K562 (cell line): ENCODE data around the gene GRIA1. TPM values are rescaled to one million over a fixed set of nuclear protein-coding genes. Genes with fewer than 3 reads are reported as not detected.

Experiments used
- ATAC-seq: fragments of 200-7000 bp; cut with Tn5 transposase; 3 replicates; pipeline ENCODE4 v1.9.1; 2020; ENCODE audit warnings: moderate library complexity
- BruUV-seq: library from RNA; stranded (reverse); fragments of 400-500 nt; replicated peaks from 2 replicates; lab custom pipeline; 2021; lab: Mats Ljungman, UMichigan
- CTCF ChIA-PET: fragments of 300-600 bp; formaldehyde crosslinking; extraction: SDS; loops from one replicate; lab custom pipeline; 2021; ENCODE audit warnings: low intra/inter-chr PET ratio; lab: Yijun Ruan, JAX
- POLR2A ChIA-PET: fragments of 300-600, 350-650 bp; sonication (Branson Sonifier 250); formaldehyde crosslinking; extraction: SDS; loops from one replicate; lab custom pipeline; 2021; ENCODE audit warnings: antibody characterized with exemption, inconsistent platforms; lab: Yijun Ruan, JAX
- DNase-seq, 4 experiments: peaks; one replicate each; pipeline versions ENCODE4 v3.0.0 to v3.0.0-alpha.2; 2011 to 2018; ENCODE audit warnings: low spot score in 3 of 4, mixed read lengths in 3 of 4; ENCODE audit errors: extremely low read depth in 1 of 4
- FAIRE-seq: peaks from 2 replicates; lab custom pipeline; 2011; peaks lifted over from hg19 to GRCh38; lab: Jason Lieb, UNC
- H2AFZ ChIP-seq: 2 replicates; pipeline ENCODE4 v1.6.0; 2011; ENCODE audit warnings: low read depth, low read length, control low read depth, inconsistent platforms
- H3K27ac ChIP-seq: fragments of 200-600 bp; 3 replicates; pipeline ENCODE4 v1.8.0; 2011; ENCODE audit warnings: low read depth, mild to moderate bottlenecking, control low read depth, inconsistent platforms, low read length, moderate library complexity, mixed read lengths; ENCODE audit errors: extremely low read depth
- H3K27me3 ChIP-seq, 2 experiments: fragments of 300-600 bp in 1 of 2; 2 replicates in 1 of 2; 3 replicates in 1 of 2; pipeline versions ENCODE4 v1.6.0 to v1.8.0; 2011; ENCODE audit warnings: inconsistent platforms in 2 of 2, low read length in 2 of 2, mild to moderate bottlenecking in 1 of 2, mixed read lengths in 1 of 2, moderate library complexity in 1 of 2; ENCODE audit not compliant: control insufficient read depth in 2 of 2, insufficient read depth in 2 of 2
- H3K36me3 ChIP-seq: fragments of 300-600 bp; 3 replicates; pipeline ENCODE4 v1.8.0; 2011; ENCODE audit warnings: mild to moderate bottlenecking, low read length, inconsistent platforms; ENCODE audit not compliant: control insufficient read depth, insufficient read depth
- H3K4me1 ChIP-seq, 2 experiments: fragments of 200-600 bp in 1 of 2; replicated peaks in 1 of 2; 2 replicates in 1 of 2; 3 replicates in 1 of 2; pipeline versions ENCODE4 v1.5.1 to v1.8.0; 2011; ENCODE audit warnings: inconsistent platforms in 2 of 2, low read length in 2 of 2, mild to moderate bottlenecking in 1 of 2, mixed read lengths in 1 of 2, moderate library complexity in 1 of 2; ENCODE audit not compliant: control insufficient read depth in 2 of 2, insufficient read depth in 2 of 2
- H3K4me2 ChIP-seq: 2 replicates; pipeline ENCODE4 v1.6.1; 2011; ENCODE audit warnings: low read length, control low read depth, inconsistent platforms, mixed read lengths; ENCODE audit not compliant: insufficient read depth
- H3K4me3 ChIP-seq: fragments of 200-600 bp; sonication (generic), shearing (Covaris generic); 2 replicates; pipeline ENCODE4 v1.5.1; 2016; ENCODE audit warnings: control low read depth, inconsistent platforms
- H3K79me2 ChIP-seq: fragments of 200-600 bp; 3 replicates; pipeline ENCODE4 v1.8.0; 2011; ENCODE audit warnings: low read length, inconsistent platforms; ENCODE audit not compliant: control insufficient read depth, insufficient read depth
- H3K9ac ChIP-seq, 2 experiments: 2 replicates each; pipeline versions ENCODE4 v1.6.0 to v1.6.1; 2011; ENCODE audit warnings: low read depth in 2 of 2, low read length in 2 of 2, control low read depth in 1 of 2, inconsistent platforms in 1 of 2, mild to moderate bottlenecking in 1 of 2, mixed read lengths in 1 of 2; ENCODE audit not compliant: insufficient read depth in 1 of 2
- H3K9me1 ChIP-seq: one replicate; pipeline ENCODE4 v1.6.0; 2011; ENCODE audit warnings: inconsistent platforms, mild to moderate bottlenecking, low read length, moderate library complexity; ENCODE audit not compliant: control insufficient read depth, insufficient read depth
- H3K9me3 ChIP-seq: replicated peaks from 2 replicates; pipeline ENCODE4 v1.5.1; 2011; ENCODE audit warnings: low read depth, low read length, inconsistent platforms; ENCODE audit not compliant: control insufficient read depth, insufficient read depth
- H4K20me1 ChIP-seq: replicated peaks from 2 replicates; pipeline ENCODE4 v1.6.1; 2011; ENCODE audit warnings: low read length, inconsistent platforms, mixed read lengths; ENCODE audit not compliant: control insufficient read depth, insufficient read depth
- BHLHE40 ChIP-seq: IDR thresholded peaks from 2 replicates; pipeline ENCODE4 v1.6.1; 2011; ENCODE audit warnings: low read length, improper control_type of control experiment
- CBX5 ChIP-seq: IDR thresholded peaks from 2 replicates; pipeline ENCODE4 v1.6.1; 2014; ENCODE audit warnings: low read depth, borderline replicate concordance
- ILK ChIP-seq: fragments of 450-650 bp; IDR thresholded peaks from 2 replicates; pipeline ENCODE4 v1.6.1; 2016; ENCODE audit warnings: missing genetic modification characterization, low read depth, mild to moderate bottlenecking, missing compliant biosample characterization, moderate library complexity, borderline replicate concordance
- NCOA4 ChIP-seq: fragments of 450-650 bp; IDR thresholded peaks from 2 replicates; pipeline ENCODE4 v1.6.1; 2018; ENCODE audit warnings: mild to moderate bottlenecking; ENCODE audit not compliant: partially characterized antibody
- RCOR1 ChIP-seq, 2 experiments: IDR thresholded peaks; 2 replicates each; pipeline ENCODE4 v1.6.1; 2012; ENCODE audit warnings: low read depth in 2 of 2, low read length in 2 of 2, borderline replicate concordance in 1 of 2, improper control_type of control experiment in 1 of 2
- ZBTB7A ChIP-seq: IDR thresholded peaks from 2 replicates; pipeline ENCODE4 v1.6.1; 2011; ENCODE audit warnings: low read depth, mild to moderate bottlenecking, low read length, moderate library complexity, borderline replicate concordance; ENCODE audit not compliant: control insufficient read depth
- ZNF217 ChIP-seq: sonication (generic); formaldehyde crosslinking; IDR thresholded peaks from 2 replicates; pipeline ENCODE4 v1.8.0; 2022; ENCODE audit warnings: mild to moderate bottlenecking, missing genetic modification reagents
- ZNF311 ChIP-seq: fragments of 250-450 bp; sonication (Bioruptor Pico); IDR thresholded peaks from 2 replicates; pipeline ENCODE4 v1.4.0; 2020; ENCODE audit warnings: mild to moderate bottlenecking, moderate library complexity
- in situ Hi-C: fragments of 300-500 bp; cut with MboI; formaldehyde crosslinking; loops from 4 replicates; pipeline ENCODE4 v1.15.0; 2018; ENCODE audit warnings: inconsistent platforms, mixed read lengths
- intact Hi-C: fragments of 100-400 bp; cut with micrococcal nuclease; formaldehyde crosslinking; loops from 2 replicates; pipeline ENCODE4 v1.14.2; 2022
- polyA plus RNA-seq, 8 experiments: library from polyadenylated mRNA; depleted of rRNA in 4 of 8; stranded (reverse) in 5 of 8; unstranded in 3 of 8; fragments of >200 nt; fragmentation: Nextera tagmentation in 2 of 8; fragmentation: Illumina TruSeq in 1 of 8; extraction: Ambion mirVana in 2 of 8; extraction: Trizol in 1 of 8; gene quantifications; 2 replicates each; pipeline versions ENCODE4 v1.2.1 to v1.2.3, GENCODE V29; 2011 to 2014; ENCODE audit warnings: inconsistent platforms in 1 of 8, missing spikeins in 1 of 8
- total RNA-seq, 7 experiments: library from RNA; depleted of rRNA in 6 of 7; stranded (reverse); fragments of >200 nt in 6 of 7; fragmentation: Illumina TruSeq in 2 of 7; extraction: Trizol in 2 of 7; gene quantifications; 2 replicates each; pipeline versions ENCODE4 v1.2.1 to v1.2.3, GENCODE V29; 2011 to 2021; ENCODE audit warnings: low replicate concordance in 1 of 7
- TF ChIP-seq, protein P1 (sequence below): fragments of 250-450 bp; sonication (Bioruptor Pico); IDR thresholded peaks from 2 replicates; pipeline ENCODE4 v1.8.0; 2021; ENCODE audit warnings: moderate library complexity, mild to moderate bottlenecking, inconsistent platforms

GRIA1 gene
- total and polyA plus RNA-seq, 9 of the 15 experiments (the other 6 are each of a cell fraction or from before 2014, with no cell fraction given) = not detected

GRCh38 chr5:153456993-153457392, 33.5 kb upstream of the GRIA1 start (continued):
- TF ChIP-seq ZNF311 (CRISPR knock-in tag) (no peak), ZBTB7A (no peak)

DNA sequence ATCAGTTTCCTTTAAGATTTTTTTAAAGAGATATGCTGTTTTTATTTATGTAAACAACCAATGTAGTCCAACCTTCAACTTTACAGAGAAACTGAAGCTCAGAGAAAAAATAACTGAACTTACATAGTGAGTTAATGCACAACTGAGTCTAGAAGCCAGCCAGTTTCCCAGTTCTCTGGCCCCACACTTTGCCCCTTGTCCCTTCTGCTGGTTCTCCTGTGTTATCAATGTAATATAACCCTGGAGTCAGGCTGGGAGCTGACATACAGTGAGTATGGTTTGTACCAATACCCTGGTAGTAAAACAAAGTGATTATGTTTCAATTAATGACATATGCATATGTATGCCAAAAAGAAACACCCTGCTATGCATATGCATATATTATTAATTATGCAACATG, 32.2 kb upstream of the GRIA1 start:
- POLR2A ChIA-PET = no interaction called here
- intact Hi-C loops (no loop called here), in situ Hi-C loops (no loop called here)
- CTCF ChIA-PET = no interaction called here
- Histone ChIP-seq H3K36me3 (no peaks in the 10 kb centered on the region), H3K79me2 (no peaks in the 10 kb centered on the region), H3K9ac (no peak overlapping the region), H3K4me2 (no peak overlapping the region), H3K4me1 (no peaks in the 10 kb centered on the region), H2AFZ (no peak overlapping the region), H3K27me3 (no peaks in the 10 kb centered on the region), H3K9me3 (no peaks in the 10 kb centered on the region), H4K20me1 (no peaks in the 10 kb centered on the region), H3K4me3 (no peak overlapping the region), H3K27ac (no peak overlapping the region), H3K9me1 (no peaks in the 10 kb centered on the region)
- TF ChIP-seq ZNF217 (CRISPR knock-in tag) = no peak
- TF ChIP-seq, protein P1, sequence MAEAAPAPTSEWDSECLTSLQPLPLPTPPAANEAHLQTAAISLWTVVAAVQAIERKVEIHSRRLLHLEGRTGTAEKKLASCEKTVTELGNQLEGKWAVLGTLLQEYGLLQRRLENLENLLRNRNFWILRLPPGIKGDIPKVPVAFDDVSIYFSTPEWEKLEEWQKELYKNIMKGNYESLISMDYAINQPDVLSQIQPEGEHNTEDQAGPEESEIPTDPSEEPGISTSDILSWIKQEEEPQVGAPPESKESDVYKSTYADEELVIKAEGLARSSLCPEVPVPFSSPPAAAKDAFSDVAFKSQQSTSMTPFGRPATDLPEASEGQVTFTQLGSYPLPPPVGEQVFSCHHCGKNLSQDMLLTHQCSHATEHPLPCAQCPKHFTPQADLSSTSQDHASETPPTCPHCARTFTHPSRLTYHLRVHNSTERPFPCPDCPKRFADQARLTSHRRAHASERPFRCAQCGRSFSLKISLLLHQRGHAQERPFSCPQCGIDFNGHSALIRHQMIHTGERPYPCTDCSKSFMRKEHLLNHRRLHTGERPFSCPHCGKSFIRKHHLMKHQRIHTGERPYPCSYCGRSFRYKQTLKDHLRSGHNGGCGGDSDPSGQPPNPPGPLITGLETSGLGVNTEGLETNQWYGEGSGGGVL (CRISPR knock-in tag) = no peak
- TF ChIP-seq ZNF311 (CRISPR knock-in tag) = no peak
- TF ChIP-seq BHLHE40 = no peak
- TF ChIP-seq CBX5 = no peak
- TF ChIP-seq NCOA4 = no peak
- TF ChIP-seq RCOR1 (IDR thresholded peaks at IDR 0.05; ENCODE audit: borderline replicate concordance in 1 of 2, low read depth in 2 of 2, low read length in 2 of 2) = no peak
- TF ChIP-seq ILK (tag) = no peak
- DNase-seq = no peak
- no TSS peak for BruUV-seq
- no peak for ATAC-seq
- no peak for FAIRE-seq
